Smooth muscle cell (in vitro differentiated cells): Measurements from ENCODE around the gene MEGF11. TPM values are rescaled to one million over a fixed set of nuclear protein-coding genes. Genes with fewer than 3 reads are reported as not detected.

ENCODE experiments used
- DNase-seq: peaks from one replicate; lab custom pipeline; 2025; ENCODE audit not compliant: unreplicated experiment; lab: John Stamatoyannopoulos, UW
- H2AFZ ChIP-seq: fragments of 200-600 bp; sonication (generic); 2 replicates; pipeline ENCODE4 v1.6.0; 2016; ENCODE audit warnings: antibody characterized with exemption, low read depth, mild to moderate bottlenecking
- H3F3A ChIP-seq: fragments of 200-600 bp; sonication (generic); 2 replicates; pipeline ENCODE4 v1.6.0; 2017; ENCODE audit warnings: antibody characterized with exemption, low read depth
- H3K27ac ChIP-seq: fragments of 200-600 bp; sonication (generic); 2 replicates; pipeline ENCODE4 v1.5.1; 2016; ENCODE audit warnings: low read depth, mild to moderate bottlenecking
- H3K27me3 ChIP-seq: fragments of 200-600 bp; sonication (generic); 2 replicates; pipeline ENCODE4 v1.6.1; 2016; ENCODE audit warnings: low read depth, mild to moderate bottlenecking
- H3K36me3 ChIP-seq: fragments of 200-600 bp; sonication (generic); 2 replicates; pipeline ENCODE4 v1.5.1; 2016; ENCODE audit warnings: low read depth
- H3K4me1 ChIP-seq: fragments of 200-600 bp; sonication (generic); 2 replicates; pipeline ENCODE4 v1.5.1; 2016; ENCODE audit warnings: low read depth
- H3K4me2 ChIP-seq: fragments of 200-600 bp; sonication (generic); 2 replicates; pipeline ENCODE4 v1.6.0; 2016; ENCODE audit warnings: mild to moderate bottlenecking
- H3K4me3 ChIP-seq: fragments of 200-600 bp; sonication (generic); 2 replicates; pipeline ENCODE4 v1.5.1; 2016; ENCODE audit warnings: mild to moderate bottlenecking
- H3K79me2 ChIP-seq: fragments of 200-600 bp; sonication (generic); 2 replicates; pipeline ENCODE4 v1.6.0; 2016; ENCODE audit warnings: low read depth, mild to moderate bottlenecking
- H3K9ac ChIP-seq: fragments of 200-600 bp; sonication (generic); 2 replicates; pipeline ENCODE4 v1.6.0; 2016; ENCODE audit warnings: low read depth
- H3K9me3 ChIP-seq: fragments of 200-600 bp; sonication (generic); replicated peaks from 2 replicates; pipeline ENCODE4 v1.5.1; 2016; ENCODE audit warnings: low read depth
- H4K20me1 ChIP-seq: fragments of 200-600 bp; sonication (generic); 2 replicates; pipeline ENCODE4 v1.6.0; 2016; ENCODE audit warnings: low read depth
- CTCF ChIP-seq: fragments of 200-600 bp; sonication (generic); IDR thresholded peaks from 2 replicates; pipeline ENCODE4 v1.5.1; 2017; ENCODE audit warnings: borderline replicate concordance, mild to moderate bottlenecking, antibody characterized with exemption; ENCODE audit not compliant: insufficient read depth, poor library complexity, severe bottlenecking
- WGBS: methylation state at CpG from one replicate; pipeline ENCODE4 v1.1.7; 2016; ENCODE audit warnings: low lambda C conversion rate; 5-methylcytosine and 5-hydroxymethylcytosine counted together
- polyA plus RNA-seq: library from polyadenylated mRNA; unstranded; fragments of >200 nt; fragmentation: Nextera tagmentation; extraction: Ambion mirVana; gene quantifications from 2 replicates; pipeline ENCODE4 v1.2.1, GENCODE V29; 2016
- total RNA-seq: library from RNA; depleted of rRNA; stranded (reverse); fragments of >200 nt; gene quantifications from 2 replicates; pipeline ENCODE4 v1.2.3, GENCODE V29; 2014

The MEGF11 gene
- total and polyA plus RNA-seq, 2 experiments from 2014 or later = 0.08 TPM; not detected in 1

GRCh38 chr15:66278671-66279070, 25.1 kb upstream of the MEGF11 start:
- Histone ChIP-seq H3K27ac (no peak overlapping the region), H2AFZ (no peak overlapping the region), H3K79me2 (no peaks in the 10 kb centered on the region), H3K9ac (no peak overlapping the region), H4K20me1 (no peaks in the 10 kb centered on the region), H3K9me3 (no peaks in the 10 kb centered on the region), H3K4me1 (no peaks in the 10 kb centered on the region), H3K36me3 (no peaks in the 10 kb centered on the region), H3K4me2 (no peak overlapping the region), H3K27me3 (peaks cover 27% of the 10 kb centered on the region), H3F3A (no peaks in the 10 kb centered on the region), H3K4me3 (no peak overlapping the region)
- no peak for DNase-seq
- 87% methylated on average over 6 of the region's 6 CpGs for whole genome bisulfite sequencing
- TF ChIP-seq CTCF = no peak

- Histone ChIP-seq H3K9ac (no peak overlapping the region), H3K4me3 (no peak overlapping the region), H3K27me3 (peaks cover 27% of the 10 kb centered on the region), H3K4me2 (no peak overlapping the region), H3K36me3 (no peaks in the 10 kb centered on the region), H2AFZ (no peak overlapping the region), H3K9me3 (no peaks in the 10 kb centered on the region), H3K4me1 (no peaks in the 10 kb centered on the region), H3K27ac (no peak overlapping the region), H4K20me1 (no peaks in the 10 kb centered on the region), H3K79me2 (no peaks in the 10 kb centered on the region), H3F3A (no peaks in the 10 kb centered on the region)
- 72% methylated on average over 6 of the region's 6 CpGs for WGBS
- no peak for TF ChIP-seq CTCF
- DNase-seq = no peak
Measured at GRCh38 chr15:66278056-66278455, 24.5 kb upstream of the MEGF11 start.

- Histone ChIP-seq H3K79me2 (no peaks in the 10 kb centered on the region), H3K27me3 (peaks cover 27% of the 10 kb centered on the region), H3K9me3 (no peaks in the 10 kb centered on the region), H3K27ac (no peak overlapping the region), H3F3A (no peaks in the 10 kb centered on the region), H3K9ac (no peak overlapping the region), H3K4me2 (no peak overlapping the region), H3K4me3 (no peak overlapping the region), H3K36me3 (no peaks in the 10 kb centered on the region), H2AFZ (no peak overlapping the region), H4K20me1 (no peaks in the 10 kb centered on the region), H3K4me1 (no peaks in the 10 kb centered on the region)
- TF ChIP-seq CTCF = no peak
- no peak for DNase-seq
- WGBS = 96% methylated on average over 3 of the region's 3 CpGs
Measured at GRCh38 chr15:66276546-66276945, 23.0 kb upstream of the MEGF11 start.

GRCh38 chr15:66275352-66275751, 21.8 kb upstream of the MEGF11 start:
- DNase-seq = no peak
- Histone ChIP-seq H3F3A (no peaks in the 10 kb centered on the region), H2AFZ (no peak overlapping the region), H3K27ac (no peak overlapping the region), H4K20me1 (no peaks in the 10 kb centered on the region), H3K9ac (no peak overlapping the region), H3K9me3 (no peaks in the 10 kb centered on the region), H3K36me3 (no peaks in the 10 kb centered on the region), H3K4me1 (no peaks in the 10 kb centered on the region), H3K79me2 (no peaks in the 10 kb centered on the region), H3K4me3 (no peak overlapping the region), H3K27me3 (peaks cover 17% of the 10 kb centered on the region), H3K4me2 (no peak overlapping the region)
- no peak for TF ChIP-seq CTCF
